MM.1S (cell line): ENCODE data around the gene ACKR1.

Experiments
- EZH2 ChIP-seq: fragments of 300-600 bp; sonication (generic); optimal IDR thresholded peaks from 2 replicates; pipeline ENCODE3; 2017; ENCODE audit warnings: low read depth, mild to moderate bottlenecking, antibody characterized with exemption, low read length, mixed read lengths
- EZH2phosphoT487 ChIP-seq: fragments of 300-600 bp; sonication (generic); IDR thresholded peaks from 2 replicates; pipeline ENCODE4 v1.6.1; 2018; ENCODE audit warnings: antibody characterized with exemption, low read length
- TF ChIP-seq, protein P1 (sequence below): fragments of 300-600 bp; sonication (generic); IDR thresholded peaks from 2 replicates; pipeline ENCODE4 v1.5.1; 2016; ENCODE audit warnings: antibody characterized with exemption, low read length, mixed read lengths

DNA sequence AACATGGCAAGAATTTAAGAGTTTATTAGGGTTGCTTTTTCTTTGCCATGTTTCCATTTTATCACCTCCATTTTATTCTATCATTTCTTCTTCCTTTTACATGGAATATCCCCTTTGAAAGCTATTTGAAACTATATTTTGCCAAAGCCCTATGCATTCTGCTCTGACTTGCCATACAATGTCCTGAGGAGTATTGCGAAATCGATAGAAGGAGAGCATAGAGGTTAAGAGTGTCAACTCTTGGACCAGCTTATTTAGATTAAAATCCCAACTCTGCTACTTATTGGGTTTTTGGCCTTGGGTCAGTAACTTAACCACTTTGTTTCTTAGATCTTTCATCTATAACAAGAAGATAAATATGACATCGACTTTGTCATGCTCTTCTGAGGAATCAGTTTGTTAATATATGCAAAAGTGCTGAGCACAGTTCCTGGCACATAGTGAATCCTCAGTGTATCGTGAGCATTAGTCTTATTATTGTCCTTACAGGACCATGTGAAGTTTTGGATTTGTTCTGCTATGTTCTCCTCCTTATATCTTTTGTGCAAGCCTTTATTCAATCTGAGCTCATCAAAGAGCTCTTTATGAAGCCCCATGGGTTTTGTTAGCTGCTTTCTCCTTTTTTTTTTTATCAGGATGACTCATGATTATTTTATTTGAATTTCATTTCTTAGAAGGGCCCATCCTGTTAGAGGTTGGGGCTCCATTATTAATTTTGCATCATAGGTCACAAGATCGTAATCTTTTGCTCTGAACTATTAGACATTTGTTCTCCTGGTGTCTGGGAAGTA lies 17.6 kb downstream of the ACKR1 start:
- TF ChIP-seq, protein P1, sequence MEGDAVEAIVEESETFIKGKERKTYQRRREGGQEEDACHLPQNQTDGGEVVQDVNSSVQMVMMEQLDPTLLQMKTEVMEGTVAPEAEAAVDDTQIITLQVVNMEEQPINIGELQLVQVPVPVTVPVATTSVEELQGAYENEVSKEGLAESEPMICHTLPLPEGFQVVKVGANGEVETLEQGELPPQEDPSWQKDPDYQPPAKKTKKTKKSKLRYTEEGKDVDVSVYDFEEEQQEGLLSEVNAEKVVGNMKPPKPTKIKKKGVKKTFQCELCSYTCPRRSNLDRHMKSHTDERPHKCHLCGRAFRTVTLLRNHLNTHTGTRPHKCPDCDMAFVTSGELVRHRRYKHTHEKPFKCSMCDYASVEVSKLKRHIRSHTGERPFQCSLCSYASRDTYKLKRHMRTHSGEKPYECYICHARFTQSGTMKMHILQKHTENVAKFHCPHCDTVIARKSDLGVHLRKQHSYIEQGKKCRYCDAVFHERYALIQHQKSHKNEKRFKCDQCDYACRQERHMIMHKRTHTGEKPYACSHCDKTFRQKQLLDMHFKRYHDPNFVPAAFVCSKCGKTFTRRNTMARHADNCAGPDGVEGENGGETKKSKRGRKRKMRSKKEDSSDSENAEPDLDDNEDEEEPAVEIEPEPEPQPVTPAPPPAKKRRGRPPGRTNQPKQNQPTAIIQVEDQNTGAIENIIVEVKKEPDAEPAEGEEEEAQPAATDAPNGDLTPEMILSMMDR, result no peak
- TF ChIP-seq EZH2 (no peak), EZH2phosphoT487 (no peak)
